Endometrium (tissue), 2 donors: ENCODE measurements around the gene SLC9C1.
"Not testable (repeated sequence)": the region's sequence is repeated elsewhere in the genome, so short reads cannot be mapped to it uniquely, and the experiment has no call there.

ENCODE experiments used
- FAIRE-seq: peaks from 2 replicates; lab custom pipeline; 2012; peaks lifted over from hg19 to GRCh38; lab: Jason Lieb, UNC
- donor health status: control.
- donor health status: control.

Gene SLC9C1

DNA sequence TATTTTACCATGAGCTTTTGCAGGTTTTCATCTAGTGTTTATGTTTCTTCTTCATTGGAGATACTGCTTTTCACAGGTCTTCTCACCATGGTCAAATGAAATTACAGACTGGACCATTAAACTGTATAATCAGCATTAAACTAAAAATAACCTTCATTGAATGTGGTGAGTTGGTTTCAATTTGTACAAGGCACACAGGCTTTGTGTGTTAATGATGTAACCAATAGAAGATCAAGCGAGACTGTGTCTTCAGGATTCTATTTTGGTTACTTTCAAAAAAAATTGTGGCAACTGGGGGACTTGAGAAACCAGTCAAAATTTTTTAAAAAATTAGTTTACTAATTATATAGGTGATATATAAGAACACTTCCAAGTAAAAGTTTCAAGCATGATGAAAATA, 106.7 kb downstream of the SLC9C1 start:
- no peak for FAIRE-seq

DNA sequence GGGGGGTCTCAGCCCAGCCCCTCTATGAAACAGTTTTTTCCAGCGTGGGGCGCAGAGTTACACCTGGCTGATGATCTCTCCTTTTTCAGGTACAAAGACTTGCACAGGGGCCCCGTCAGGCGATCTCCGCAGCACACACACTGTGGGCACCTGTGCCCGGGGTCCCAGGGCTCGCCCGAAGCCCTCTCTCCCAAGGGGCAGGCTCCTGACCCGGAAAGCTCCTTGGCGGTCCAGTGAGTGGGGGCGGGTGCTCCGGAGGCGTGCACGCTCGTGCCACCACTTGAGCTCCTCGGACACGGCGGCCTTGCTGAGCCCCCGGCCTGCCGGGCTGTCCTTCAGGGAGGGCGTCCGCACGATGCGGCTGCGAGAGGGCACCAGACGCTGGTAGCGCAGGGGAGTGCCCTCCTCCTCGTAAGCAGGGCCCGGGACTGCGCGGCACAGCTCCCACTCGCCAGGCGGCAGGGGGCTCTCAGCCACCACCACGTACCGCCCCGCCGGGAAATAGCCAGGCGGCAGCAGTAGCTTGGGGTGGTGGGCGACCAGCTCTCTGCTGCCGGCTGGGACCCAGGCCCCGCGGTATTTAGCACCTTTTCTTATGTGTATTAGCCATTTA, 108.5 kb downstream of the SLC9C1 start:
- FAIRE-seq: not testable (repeated sequence)

DNA sequence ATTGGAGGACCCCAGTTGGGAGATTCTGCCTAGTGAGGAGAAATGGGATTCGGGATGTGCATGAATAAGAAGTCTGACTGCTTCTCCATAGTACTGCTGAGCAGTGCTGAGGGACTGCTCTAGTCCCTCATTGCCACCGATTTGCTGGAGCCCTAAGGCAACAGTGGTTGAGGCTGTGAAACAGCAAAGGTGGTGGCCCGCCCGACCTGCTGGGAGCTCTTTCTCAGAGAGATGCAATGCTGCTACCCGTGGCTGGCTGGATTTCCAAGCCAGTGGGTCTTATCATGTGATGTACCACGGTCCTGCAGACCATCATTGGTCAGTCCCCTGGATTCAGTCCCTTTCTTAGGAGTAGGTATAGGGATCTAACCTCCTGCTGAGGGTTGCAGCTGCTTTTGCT, 118.4 kb downstream of the SLC9C1 start:
- FAIRE-seq: no peak

DNA sequence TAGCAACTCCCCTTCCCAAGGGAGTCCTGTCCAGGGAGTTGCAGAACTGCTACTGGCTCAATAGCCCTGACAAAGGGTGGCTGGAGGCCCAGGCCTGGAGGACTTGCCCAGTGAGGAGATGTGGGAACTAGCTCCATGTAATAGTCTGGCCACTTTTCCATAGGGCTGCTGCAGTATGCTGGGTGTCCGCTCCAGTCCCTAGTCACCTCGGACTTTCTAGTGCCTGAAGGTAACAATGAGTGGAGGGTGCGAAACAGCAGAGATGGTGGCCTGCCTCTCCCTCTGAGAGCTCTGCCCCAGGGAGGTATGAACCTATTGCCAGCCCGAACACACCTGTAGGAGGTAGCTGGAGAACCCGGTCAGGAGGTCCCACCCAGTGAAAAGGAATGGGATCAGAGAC, 119.0 kb downstream of the SLC9C1 start:
- FAIRE-seq: no peak

DNA sequence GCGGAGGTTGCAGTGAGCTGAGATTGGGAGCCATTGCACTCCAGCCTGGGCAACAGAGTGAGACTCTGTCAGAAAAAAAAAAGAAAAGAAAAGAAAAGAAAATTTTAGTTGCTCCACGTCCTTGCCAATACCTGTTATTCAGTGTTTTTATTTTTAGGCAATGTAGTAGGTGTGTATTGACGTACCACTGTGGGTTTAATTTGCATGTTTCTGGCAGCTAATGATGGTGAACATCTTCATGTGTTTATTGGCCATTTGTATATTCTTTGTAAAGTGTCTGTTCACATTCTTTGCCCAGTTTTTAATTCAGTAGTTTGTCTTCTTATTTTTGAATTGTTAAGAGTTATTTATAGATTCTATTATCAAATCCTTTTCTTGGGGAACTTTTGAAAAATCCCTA, 122.9 kb downstream of the SLC9C1 start:
- FAIRE-seq: no peak

DNA sequence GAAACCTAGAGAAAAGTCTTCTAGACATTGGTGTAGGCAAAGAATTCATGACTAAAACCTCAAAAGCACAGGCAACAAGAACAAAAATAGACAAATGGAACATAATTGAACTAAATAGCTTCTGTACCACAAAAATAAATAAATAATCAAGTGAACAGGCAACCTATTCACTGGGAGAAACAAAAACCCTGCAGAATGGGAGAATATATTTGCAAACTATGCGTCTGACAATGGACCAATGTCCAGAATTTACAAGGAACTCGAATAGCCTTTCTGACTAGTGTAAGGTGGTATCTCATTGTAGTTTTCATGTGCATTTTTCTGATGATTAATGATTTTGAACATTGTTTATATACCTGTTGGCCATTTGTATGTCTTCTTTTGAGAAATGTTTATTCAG, 124.0 kb downstream of the SLC9C1 start:
- no peak for FAIRE-seq

DNA sequence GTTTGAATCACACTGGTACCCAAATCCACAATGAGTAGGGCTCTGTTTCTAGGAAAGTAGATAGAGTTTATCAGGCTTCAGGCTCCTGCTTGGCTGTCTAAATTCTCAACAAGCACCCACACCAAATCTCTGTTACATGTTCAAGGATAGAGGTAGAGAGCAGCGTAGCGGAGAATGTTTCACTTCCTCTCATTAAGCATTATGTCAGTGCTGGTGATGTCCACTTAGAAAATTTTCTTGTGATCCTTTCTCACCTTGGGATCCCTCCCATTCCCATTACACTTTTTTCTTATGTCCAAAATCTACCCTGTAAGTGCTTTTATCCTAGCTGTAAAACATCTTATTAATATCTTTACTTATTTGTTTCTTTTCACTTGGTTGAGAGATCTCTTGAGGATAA, 126.3 kb downstream of the SLC9C1 start:
- FAIRE-seq: no peak

DNA sequence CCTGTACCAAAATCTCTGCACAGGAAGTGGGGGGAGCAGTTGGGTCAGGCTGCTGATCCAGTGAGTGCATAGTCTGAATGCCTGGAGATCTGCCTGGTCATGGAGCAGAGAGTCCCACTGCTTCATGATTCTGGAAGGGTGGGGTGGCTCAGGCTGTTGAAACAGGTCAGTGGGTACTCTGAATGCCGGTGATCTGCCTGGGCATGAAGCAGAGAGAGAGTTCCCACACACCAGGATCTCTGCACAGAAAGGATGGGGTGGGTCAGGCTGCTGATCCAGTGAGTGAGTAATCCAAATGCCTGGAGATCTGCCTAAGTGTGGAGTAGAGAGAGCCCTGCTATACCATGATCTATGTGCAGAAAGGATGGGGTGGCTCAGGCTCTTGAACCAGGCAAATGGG, 144.9 kb downstream of the SLC9C1 start:
- FAIRE-seq: no peak

DNA sequence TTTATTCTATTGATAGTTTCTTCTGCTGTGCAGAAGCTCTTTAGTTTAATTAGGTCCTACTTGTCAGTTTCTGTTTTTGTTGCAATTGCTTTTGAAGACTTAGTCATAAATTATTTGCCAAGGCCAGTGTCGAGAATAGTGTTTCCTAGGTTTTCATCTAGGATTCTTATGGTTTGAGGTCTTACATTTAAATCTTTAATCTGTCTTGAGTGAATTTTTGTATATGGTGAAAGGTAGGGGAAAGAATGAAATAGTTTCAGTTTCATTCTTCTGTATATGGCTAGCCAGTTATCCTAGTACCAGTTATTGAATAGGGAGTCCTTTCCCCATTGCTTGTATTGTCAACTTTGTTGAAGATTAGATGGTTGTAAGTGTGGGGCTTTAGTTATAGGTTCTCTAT, 150.3 kb downstream of the SLC9C1 start:
- no peak for FAIRE-seq

DNA sequence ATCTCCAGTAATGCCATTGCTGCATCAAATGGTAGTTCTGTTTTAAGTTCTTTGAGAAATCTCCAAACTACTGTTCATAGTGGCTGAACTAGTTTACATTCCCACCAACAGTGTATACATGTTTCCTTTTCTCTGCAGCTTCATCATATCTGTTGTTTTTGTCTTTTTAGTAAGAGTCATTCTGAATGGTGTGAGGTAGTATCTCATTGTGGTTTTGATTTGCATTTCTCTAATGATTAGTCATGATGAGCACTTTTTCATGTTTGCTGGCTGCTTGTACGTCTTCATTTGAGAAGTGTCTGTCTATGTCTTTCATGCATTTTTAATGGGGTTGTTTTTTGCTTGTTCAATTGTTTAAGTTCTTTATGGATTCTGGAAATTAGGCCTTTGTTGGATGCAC, 150.8 kb downstream of the SLC9C1 start:
- no peak for FAIRE-seq

DNA sequence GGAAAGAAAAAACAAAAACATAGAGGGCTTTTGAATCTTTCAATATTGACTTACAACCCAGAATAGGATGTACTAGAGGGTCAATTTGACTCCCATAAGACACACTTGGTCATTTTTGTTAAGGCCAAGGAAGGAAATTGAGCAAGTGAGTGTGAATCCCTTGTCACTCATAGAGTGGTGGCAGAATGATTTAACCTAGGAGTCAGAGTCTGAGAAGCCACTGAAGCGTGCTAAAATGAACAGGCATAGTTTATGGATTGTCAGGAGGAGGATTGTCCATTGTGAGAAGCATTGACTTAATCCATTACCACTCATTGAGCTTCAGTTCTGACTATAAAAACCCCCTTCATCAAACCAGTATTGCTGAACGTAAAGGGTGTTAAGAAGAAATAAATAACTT, 152.7 kb downstream of the SLC9C1 start:
- FAIRE-seq: no peak

DNA sequence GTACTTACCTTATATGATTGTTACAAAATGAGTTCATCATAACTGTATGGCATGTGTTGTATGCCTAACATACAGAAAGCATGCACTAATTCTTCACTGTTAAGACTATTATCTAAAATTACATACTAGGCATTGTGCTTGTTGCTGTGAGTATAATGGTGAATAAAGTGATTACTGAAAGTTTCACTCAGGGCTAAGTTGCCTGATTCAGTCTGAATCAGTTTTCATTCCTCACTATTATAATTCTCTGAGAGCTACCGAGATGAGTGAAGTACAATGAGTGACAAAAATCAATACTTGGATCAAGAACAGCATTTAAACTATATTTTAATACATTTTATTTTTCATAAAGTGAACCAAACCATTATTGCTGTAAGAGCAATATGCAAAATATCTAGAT, 153.4 kb downstream of the SLC9C1 start:
- FAIRE-seq: no peak

DNA sequence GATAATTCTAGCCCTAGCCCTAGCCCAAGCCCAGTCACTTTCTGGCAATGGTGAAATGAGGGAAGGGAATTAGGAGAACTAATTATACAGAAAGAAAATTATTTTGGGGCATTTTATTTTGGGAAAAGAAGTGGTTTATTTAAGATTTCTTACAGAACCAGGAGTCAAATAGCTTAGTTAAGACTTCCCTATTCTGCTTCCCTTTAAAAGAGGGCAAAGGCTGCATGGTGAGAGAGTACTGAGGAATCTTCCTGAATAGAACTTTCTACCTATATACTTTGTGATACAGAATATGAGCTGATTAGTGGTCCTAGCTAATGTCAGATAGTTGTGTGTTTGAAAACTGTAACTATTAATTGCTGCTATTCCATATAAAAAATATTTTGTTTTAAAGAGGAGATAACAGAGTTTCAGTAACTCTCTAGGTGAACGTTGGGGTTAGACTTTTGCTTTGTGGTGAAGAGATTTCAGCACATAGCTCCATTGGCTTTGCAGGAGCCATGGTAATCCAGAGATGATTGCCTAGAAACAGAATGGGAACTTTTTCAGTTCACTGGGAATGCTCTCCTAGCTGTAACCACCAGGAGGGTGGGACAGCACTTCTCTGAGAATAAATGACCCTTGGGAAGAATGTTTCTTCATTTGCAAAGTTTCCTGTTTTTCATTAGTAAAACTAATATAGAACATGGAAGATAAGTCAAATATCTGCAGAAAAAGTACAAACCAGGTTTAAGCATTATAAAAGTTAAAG, 155.6 kb downstream of the SLC9C1 start:
- FAIRE-seq: no peak

DNA sequence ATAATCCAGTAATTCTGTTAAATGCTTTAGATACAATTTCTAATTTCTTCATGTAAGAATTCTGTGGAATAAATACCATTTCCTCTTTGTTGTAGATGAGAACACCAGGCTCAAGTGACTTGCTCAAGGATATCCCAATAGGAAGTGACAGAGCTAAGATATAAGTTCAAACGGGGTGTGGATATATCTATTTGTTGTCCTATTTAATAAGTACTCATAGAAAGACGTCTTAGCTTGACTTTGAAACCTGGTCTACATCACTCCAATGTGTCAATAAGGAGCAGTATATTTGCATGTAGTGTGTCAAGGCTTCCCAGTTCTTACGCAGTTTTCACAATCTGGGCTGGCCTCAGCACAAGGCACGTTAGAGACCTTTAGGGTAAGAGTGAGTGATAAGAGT, 156.2 kb downstream of the SLC9C1 start:
- FAIRE-seq: no peak

DNA sequence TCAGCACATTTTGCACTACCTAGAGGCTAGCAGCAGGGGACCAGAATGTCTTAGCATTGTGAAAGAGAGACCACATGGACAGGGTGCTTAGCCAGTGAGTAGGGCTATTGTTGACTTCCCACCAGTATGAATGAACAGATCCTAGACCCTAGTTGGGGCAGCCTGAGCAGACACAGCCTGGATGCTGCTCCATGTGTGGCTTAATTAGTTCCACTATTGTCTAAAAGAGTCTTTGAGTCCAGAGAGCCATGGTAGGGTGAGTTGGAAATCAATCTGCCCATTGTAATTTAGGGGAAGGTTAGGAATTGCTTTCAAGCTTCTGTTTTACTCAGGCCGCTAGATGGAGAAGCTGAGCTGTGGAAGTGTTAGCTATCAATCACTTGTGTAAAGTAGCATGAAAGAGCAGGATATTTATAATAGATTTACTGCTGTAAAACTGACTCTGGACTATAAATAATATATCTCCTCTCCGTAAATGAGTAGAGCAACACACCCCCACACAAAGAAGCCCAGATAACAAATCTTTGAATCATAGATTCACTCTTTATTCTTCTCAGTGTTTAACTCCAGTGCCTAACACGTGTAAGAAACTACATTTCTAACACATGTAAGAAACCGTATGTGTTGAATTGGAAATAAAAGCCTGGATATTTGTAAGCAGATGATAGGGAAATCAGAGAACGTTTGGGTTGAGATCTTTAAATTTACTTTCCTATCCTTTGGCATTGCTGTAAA, 156.9 kb downstream of the SLC9C1 start:
- FAIRE-seq: no peak

DNA sequence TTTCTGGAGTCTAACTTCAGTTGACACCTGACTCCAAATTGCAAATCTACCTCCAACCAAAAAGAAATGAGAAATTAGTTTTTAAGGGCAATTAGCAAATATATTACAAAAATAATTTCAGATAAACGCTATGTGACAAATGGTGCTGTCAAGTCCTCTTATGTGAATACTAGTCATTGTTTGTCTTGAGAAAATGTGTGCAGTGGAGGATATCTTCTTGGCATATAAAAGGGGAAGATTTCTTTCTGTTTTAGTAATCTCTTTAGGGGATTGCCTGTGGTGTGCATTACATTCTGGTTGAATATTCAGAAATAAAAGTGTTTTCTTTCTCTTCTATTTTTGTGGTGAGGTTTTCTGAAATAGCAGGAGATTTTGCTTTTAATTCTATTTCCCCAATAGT, 158.0 kb downstream of the SLC9C1 start:
- no peak for FAIRE-seq

DNA sequence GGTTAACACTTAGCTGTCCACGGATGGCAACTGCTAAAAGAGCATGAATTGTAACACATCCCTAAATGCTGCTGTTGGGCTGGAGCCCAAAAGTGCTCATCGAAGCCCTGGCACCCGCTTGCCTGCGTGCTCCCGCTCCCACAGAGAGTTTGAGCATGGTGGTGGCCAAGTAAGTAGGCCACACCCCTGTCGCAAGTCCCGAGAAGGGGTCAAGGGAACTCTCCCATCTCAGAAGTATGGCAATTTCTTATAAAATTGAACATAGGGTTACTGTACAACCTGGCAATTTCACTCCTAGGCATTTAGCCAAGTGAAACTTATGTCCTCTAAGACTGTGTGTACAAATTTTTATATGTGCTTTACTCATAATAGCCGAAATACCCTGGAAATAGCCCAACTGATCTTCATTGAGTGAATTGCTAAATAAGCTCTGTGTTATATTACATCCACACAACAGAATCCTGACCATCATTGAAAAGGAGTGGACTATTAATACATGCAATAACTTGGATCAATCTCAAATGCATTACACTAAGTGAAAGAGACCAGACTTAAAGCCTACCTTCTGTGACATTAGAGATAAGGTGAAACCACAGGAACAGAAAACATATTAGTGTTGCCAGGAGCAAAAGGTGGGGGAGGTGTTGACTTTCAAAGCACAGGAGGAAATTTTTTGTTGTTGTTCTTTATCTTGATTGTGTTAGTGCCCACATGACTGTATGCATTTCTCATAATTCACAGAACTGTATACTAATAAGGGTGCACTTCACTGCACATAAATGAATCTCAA, 159.5 kb downstream of the SLC9C1 start:
- no peak for FAIRE-seq

DNA sequence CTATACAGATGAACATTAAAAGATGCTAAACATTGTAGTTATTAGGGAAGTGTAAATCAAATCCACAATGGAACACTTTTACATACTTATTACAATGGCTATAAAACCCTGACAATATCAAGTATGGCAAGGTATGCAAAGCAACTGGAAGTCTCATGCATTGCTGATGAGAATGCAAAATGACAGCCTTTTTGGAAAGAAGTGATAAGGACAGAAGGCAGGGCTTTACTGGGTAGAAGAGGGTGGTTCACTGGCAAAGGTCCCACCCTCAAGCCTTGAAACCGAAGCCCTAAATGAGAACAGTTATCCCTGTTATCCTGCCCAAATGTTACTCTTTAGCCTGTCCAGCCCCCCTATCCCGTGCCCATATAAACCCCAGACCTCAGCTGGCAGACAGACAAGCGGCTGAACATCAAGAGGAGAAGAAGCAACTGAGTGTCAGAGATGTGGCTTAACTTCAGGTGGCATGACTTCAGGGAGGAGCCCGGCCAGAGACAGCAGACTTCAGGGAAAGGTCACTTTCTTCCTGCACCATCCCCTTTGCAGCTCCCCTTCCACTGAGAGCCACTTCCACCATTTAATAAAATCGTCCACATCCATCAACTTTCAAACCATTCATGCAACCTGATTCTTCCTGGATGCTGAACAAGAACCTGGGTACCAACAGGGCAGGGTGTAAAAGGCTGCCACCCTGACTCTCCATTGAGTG, 160.2 kb downstream of the SLC9C1 start:
- FAIRE-seq: no peak

DNA sequence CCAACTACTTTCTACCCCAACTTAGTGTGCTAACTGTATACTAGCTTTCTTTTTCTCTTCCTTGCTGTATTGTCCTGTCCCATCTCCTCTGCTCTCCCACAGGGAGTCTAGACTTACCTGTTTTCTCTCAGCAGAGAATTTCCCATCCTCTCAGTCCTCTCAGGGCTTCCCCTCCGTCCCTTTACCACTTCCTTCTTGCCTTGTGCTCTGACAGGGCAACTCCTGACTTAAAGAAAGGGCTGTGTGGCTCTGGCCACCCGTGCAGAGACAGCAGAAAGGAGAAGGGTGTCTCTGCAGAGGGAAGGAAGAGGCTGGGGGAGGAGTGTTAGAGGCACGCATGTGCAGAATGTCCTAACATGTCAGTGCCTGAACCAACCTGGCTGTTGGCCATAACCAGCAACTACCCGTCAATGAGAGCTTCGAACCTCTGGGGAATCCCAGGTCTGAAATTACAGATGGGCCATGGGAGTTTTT, 161.0 kb downstream of the SLC9C1 start, which contains the start of gene GCSAM:
TSS of gene GCSAM (minus strand) at position 274 of the 474 bp plus-strand sequence. CDS start at position 146, 128 bp downstream.
- no peak for FAIRE-seq

DNA sequence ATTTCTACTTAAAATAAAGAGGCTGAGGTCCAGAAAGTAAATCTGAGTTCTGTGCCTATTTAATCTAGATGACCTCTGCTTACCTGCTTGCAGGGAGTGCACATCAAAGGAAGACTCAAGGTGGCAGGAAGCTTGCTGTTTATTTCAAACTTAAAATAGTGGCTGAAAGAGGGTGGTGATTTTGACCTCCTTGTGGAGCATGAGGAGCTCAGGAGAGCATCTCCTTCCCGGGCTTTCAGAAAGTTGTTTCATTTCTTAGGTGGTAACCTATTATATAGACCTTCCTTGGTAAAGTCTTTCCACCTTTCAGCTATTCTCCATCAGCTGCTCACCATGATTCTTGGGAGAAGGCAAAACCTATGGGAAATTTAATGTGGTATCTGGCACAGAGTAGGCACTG, 161.5 kb downstream of the SLC9C1 start:
- no peak for FAIRE-seq

DNA sequence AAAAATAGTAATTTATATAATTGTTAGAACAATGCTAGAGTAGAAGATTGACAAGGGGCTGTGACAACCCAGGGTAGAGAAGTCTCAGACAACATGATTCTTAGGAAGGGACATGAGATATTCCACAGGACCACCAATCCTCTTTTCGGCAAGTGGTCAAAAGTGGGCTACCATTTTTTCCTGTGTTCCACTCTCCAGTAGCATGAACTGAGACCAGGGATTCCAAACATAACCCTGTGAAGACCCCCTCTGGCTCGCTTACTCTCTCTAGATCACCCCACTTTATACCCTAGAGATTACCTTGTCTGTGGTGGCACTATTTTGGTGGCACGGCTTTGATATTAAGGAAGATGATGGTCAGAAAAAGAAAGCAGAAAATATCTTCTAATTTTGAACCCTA, 161.9 kb downstream of the SLC9C1 start:
- no peak for FAIRE-seq

DNA sequence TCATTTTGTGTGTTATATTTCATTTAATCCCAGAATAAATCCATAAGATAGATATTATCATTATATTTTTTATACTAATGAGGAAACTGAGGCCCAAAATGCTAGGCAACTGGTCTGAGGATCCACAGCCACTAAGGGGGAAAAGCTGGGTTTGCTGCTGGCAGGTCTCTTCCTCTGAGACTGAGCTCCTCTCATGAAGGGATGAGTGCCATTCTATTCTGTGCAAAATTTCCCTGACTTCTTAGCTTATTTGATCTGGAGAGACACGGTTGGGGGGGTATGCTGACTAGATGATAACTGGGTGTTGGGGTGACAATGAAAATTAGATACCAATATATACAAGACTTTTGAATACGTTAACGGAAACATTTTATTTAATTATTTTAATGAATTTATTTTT, 162.9 kb downstream of the SLC9C1 start:
- FAIRE-seq: no peak
